GM20000 (cell line): ENCODE data around the gene TPP2.

Experiments
- DNase-seq: peaks from one replicate; pipeline ENCODE4 v3.0.0; 2012; ENCODE audit warnings: low spot score
- TF ChIP-seq, protein P1 (sequence below): IDR thresholded peaks from 2 replicates; pipeline ENCODE4 v1.5.1; 2012; ENCODE audit warnings: mild to moderate bottlenecking, control low read depth; ENCODE audit errors: extremely low read depth, missing control alignments

The TPP2 gene

DNA sequence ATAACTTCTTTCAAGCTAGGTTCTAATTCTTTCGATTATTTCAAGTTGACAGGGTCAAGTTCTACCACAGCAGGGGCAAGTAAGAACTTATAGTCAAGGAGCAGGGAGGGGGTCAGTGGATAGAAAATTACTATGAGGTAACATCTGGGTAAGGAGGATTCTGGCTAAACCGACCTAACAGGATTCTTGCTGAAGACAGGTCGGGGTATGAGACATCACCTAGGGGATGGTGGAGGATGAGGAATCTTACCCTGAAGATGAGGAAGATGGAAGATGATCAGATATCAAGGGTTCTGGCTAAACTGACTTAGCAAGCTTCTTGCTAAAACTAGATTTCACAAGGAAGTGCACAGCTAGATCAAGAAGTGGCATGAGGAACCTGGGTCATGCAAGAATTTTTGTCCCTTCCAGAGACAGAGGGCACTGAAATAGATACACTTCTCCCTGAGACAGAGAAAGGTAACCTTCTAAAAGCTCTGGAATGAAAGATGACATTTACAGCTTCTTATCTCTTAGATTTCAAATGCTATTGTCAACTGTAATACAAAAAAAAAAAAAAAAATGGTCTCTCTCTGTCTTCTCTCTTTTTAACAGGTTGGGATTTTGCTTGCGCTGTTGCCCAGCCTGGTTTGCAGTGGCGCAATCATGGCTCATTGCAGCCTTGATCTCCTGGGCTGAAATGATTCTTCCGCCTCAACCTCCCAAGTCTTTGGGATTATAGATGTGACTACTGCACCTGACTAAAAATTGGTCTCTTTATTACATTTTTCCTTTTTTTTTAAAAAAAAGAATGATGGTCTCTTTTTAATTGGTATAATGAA, 107.7 kb downstream of the TPP2 start:
- DNase-seq: no peak
- TF ChIP-seq, protein P1, sequence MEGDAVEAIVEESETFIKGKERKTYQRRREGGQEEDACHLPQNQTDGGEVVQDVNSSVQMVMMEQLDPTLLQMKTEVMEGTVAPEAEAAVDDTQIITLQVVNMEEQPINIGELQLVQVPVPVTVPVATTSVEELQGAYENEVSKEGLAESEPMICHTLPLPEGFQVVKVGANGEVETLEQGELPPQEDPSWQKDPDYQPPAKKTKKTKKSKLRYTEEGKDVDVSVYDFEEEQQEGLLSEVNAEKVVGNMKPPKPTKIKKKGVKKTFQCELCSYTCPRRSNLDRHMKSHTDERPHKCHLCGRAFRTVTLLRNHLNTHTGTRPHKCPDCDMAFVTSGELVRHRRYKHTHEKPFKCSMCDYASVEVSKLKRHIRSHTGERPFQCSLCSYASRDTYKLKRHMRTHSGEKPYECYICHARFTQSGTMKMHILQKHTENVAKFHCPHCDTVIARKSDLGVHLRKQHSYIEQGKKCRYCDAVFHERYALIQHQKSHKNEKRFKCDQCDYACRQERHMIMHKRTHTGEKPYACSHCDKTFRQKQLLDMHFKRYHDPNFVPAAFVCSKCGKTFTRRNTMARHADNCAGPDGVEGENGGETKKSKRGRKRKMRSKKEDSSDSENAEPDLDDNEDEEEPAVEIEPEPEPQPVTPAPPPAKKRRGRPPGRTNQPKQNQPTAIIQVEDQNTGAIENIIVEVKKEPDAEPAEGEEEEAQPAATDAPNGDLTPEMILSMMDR: no peak

DNA sequence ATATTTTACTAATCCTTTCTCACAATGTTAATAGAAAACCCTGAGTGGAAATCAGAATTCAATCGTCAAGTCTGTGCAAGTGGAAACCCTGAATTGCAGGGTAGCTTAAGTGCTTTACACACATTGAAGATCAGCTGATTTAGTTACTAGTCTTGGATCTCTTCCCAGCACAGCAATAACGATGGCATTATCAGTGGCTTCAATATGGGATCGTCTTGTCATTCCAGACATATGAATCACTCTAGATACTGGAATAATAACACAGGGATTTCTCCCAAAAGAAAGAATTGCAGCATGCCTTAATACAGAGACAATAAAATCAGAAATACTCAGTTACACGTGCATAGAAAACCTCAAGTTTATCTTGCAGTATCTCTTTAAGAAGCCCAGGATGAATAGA, 110.7 kb downstream of the TPP2 start:
- DNase-seq: no peak
- TF ChIP-seq, protein P1: no peak

GRCh38 chr13:102708211-102708610, 111.4 kb downstream of the TPP2 start:
- TF ChIP-seq, protein P1: no peak
- no peak for DNase-seq

GRCh38 chr13:102708991-102709390, 112.2 kb downstream of the TPP2 start:
- TF ChIP-seq, protein P1: no peak
- no peak for DNase-seq

DNA sequence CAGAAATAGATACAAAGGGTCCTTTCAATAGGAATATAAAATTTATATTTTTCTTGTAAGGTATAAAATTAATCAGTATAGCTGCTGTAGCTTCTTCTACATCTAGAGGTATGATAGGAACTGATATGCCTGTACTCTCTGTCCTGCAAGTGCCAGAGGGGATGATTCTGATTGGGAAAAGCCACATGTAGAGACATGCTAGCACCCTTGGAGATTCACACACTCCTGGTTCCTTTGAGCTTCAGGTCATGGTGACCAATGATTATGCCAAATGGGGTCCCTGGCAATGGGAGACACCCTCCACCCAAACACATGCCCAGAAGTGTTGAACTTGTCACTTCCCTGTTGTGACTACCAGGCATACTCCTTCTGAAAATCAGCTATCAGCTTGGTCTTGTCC, 112.8 kb downstream of the TPP2 start:
- TF ChIP-seq, protein P1: no peak
- DNase-seq: no peak

GRCh38 chr13:102710261-102710679, 113.5 kb downstream of the TPP2 start:
- TF ChIP-seq, protein P1: no peak
- DNase-seq: no peak

DNA sequence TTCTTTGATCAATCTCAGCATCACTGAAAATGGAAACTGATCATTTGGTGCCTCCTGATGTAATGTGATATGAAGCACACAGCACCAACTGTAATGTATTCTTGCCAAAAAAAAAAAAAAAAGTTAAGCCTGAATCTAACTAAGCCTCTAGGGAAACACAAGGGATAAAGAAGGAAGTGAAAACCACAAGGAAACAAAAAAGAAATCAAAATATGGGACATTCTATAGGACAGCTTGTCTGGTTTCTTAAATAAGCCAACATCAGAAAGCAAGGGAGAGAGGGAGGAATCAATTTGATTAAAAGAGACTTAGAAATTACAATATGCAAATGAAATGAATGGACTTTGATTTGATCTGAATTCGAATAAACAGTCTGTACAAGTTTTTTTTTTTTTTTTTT, 118.7 kb downstream of the TPP2 start:
- TF ChIP-seq, protein P1: no peak
- no peak for DNase-seq
